Omental fat pad (tissue), 4 donors: ENCODE measurements around the gene HMGN3. TPM values are rescaled to one million over a fixed set of nuclear protein-coding genes. Genes with fewer than 3 reads are reported as not detected.

Source experiments
- ATAC-seq: fragments of 150-250 bp; one replicate; pipeline ENCODE4 v1.9.1; 2016; ENCODE audit warnings: mild to moderate bottlenecking, moderate library complexity; ENCODE audit not compliant: low FRiP score
- DNase-seq: peaks from one replicate; pipeline ENCODE4 v3.0.0-alpha.2; 2019; ENCODE audit warnings: low spot score
- CTCF ChIP-seq, 3 donors: fragments of 450-650 bp; IDR thresholded peaks; one replicate each; pipeline ENCODE4 v1.5.1; 2016 to 2017; ENCODE audit warnings: antibody characterized with exemption in 3 of 3, mild to moderate bottlenecking in 3 of 3, moderate library complexity in 2 of 3
- total RNA-seq, 4 donors: library from RNA; depleted of rRNA; stranded (reverse); fragments of >200 nt; gene quantifications; one replicate each; pipeline ENCODE4 v1.1.0, GENCODE V29; 2016

The HMGN3 gene
- total RNA-seq, 4 donors from 2014 or later, result 26.7 to 66.2 (median 51.3) TPM

GRCh38 chr6:79202556-79202955 lies 31.9 kb downstream of the HMGN3 start:
- no peak for DNase-seq
- ATAC-seq, result no peak
- TF ChIP-seq CTCF (IDR thresholded peaks at IDR 0.05), result no peak

GRCh38 chr6:79201983-79202382 lies 32.5 kb downstream of the HMGN3 start:
- TF ChIP-seq CTCF (IDR thresholded peaks at IDR 0.05), result no peak
- ATAC-seq (no peak), DNase-seq (no peak)

- DNase-seq, result no peak
- no peak for ATAC-seq
- TF ChIP-seq CTCF (IDR thresholded peaks at IDR 0.05), result no peak
Measured at GRCh38 chr6:79201143-79201542, 33.3 kb downstream of the HMGN3 start.

GRCh38 chr6:79196912-79197311 lies 37.6 kb downstream of the HMGN3 start:
- TF ChIP-seq CTCF (IDR thresholded peaks at IDR 0.05), result no peak
- DNase-seq, result no peak
- ATAC-seq, result no peak

GRCh38 chr6:79193971-79194370 lies 40.5 kb downstream of the HMGN3 start:
- DNase-seq (no peak), ATAC-seq (no peak)
- no peak for TF ChIP-seq CTCF (IDR thresholded peaks at IDR 0.05)

- DNase-seq, result no peak
- ATAC-seq, result no peak
- TF ChIP-seq CTCF (IDR thresholded peaks at IDR 0.05), result no peak
Measured at GRCh38 chr6:79189760-79190350, 44.6 kb downstream of the HMGN3 start.

GRCh38 chr6:79188885-79189480 lies 45.5 kb downstream of the HMGN3 start:
- no peak for TF ChIP-seq CTCF (IDR thresholded peaks at IDR 0.05)
- DNase-seq (no peak), ATAC-seq (no peak)
